Measurements from ENCODE around the gene SLC17A8. TPM values are rescaled to one million over a fixed set of nuclear protein-coding genes. Genes with fewer than 3 reads are reported as not detected.

The SLC17A8 gene
- total RNA-seq, 1 experiment from 2014 or later, result not detected

DNA sequence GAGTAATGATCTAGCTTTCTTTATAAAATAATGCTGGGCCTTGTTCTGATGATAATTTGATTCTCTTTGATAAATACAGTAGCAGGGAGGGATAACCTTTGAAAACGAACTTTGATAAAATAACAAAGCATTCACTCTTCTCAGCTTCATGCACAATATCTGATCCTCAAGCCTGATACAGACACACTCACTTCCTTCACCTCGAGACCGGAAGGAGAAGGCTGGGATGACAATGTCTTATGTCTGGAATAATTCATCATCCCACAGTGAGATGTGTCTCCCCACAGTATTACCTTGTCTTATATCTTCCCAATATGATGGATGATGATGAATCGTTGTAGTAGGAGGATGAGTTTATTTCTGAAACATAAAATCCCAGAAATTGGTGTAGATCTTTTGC, 101.3 kb downstream of the SLC17A8 start:
- Histone ChIP-seq H3K27me3 (ENCODE audit: insufficient read depth, low read length) (no peaks in the 10 kb centered on the region; the same call in 1 of the 2 replicates), H3K9ac (ENCODE audit: extremely low read depth, insufficient read length, low read length) (no peak overlapping the region), H2BK5ac (ENCODE audit: insufficient read length, low read length) (no peak overlapping the region), H4K20me1 (ENCODE audit: control insufficient read depth, insufficient read depth, insufficient read length) (no peaks in the 10 kb centered on the region), H2BK120ac (ENCODE audit: low read depth, low read length, poor library complexity, severe bottlenecking) (no peak overlapping the region), H3K27ac (ENCODE audit: insufficient read length, low read depth, low read length) (no peak overlapping the region), H4K8ac (replicated peaks; ENCODE audit: insufficient read length, low read depth, low read length) (no peak overlapping the region), H3K9me3 (ENCODE audit: control insufficient read depth, low read depth, low read length) (no peaks in the 10 kb centered on the region), H3K23me2 (ENCODE audit: insufficient read length, low read depth, low read length, poor library complexity, severe bottlenecking) (no peaks in the 10 kb centered on the region), H2BK20ac (ENCODE audit: low read depth, low read length, poor library complexity, severe bottlenecking) (no peak overlapping the region), H3K4me1 (ENCODE audit: insufficient read depth, low read length) (no peaks in the 10 kb centered on the region), H3K79me2 (ENCODE audit: insufficient read depth, low read length) (no peaks in the 10 kb centered on the region), H3K4me2 (ENCODE audit: insufficient read depth, insufficient read length, low read length) (no peak overlapping the region), H4K91ac (ENCODE audit: insufficient read length, low read depth, low read length) (no peak overlapping the region), H3K4ac (ENCODE audit: low read depth, low read length) (no peak overlapping the region), H2BK15ac (ENCODE audit: low read depth, low read length) (no peak overlapping the region), H2AK5ac (ENCODE audit: insufficient read length, low read length) (no peak overlapping the region), H3K23ac (ENCODE audit: insufficient read length, low read depth, low read length) (no peak overlapping the region), H2AFZ (ENCODE audit: low read length) (no peak overlapping the region), H3K79me1 (ENCODE audit: insufficient read depth, low read depth, low read length, poor library complexity, severe bottlenecking) (no peaks in the 10 kb centered on the region), H4K5ac (ENCODE audit: insufficient read length, low read depth, low read length) (no peak overlapping the region), H3K56ac (ENCODE audit: insufficient read length, low read depth, low read length) (no peak overlapping the region), H3T11ph (ENCODE audit: low read length) (no peak overlapping the region), H3K14ac (ENCODE audit: insufficient read depth, low read length) (no peak overlapping the region), H2BK12ac (ENCODE audit: insufficient read length, low read depth, low read length) (no peak overlapping the region), H3K18ac (ENCODE audit: insufficient read length, low read depth, low read length) (no peak overlapping the region)
- Mint-ChIP-seq H3K4me3 (no peak overlapping the region), H3K4me1 (peaks cover 10% of the 10 kb centered on the region in 2 experiments), H3K9me3 (no peaks in the 10 kb centered on the region), H3K27ac (no peak overlapping the region), H3K27me3 (ENCODE audit: low read depth) (no peaks in the 10 kb centered on the region), H3K36me3 (ENCODE audit: insufficient read depth in 1 of 3, low read depth in 3 of 3) (no peaks in the 10 kb centered on the region)
- TF ChIP-seq, protein P1, sequence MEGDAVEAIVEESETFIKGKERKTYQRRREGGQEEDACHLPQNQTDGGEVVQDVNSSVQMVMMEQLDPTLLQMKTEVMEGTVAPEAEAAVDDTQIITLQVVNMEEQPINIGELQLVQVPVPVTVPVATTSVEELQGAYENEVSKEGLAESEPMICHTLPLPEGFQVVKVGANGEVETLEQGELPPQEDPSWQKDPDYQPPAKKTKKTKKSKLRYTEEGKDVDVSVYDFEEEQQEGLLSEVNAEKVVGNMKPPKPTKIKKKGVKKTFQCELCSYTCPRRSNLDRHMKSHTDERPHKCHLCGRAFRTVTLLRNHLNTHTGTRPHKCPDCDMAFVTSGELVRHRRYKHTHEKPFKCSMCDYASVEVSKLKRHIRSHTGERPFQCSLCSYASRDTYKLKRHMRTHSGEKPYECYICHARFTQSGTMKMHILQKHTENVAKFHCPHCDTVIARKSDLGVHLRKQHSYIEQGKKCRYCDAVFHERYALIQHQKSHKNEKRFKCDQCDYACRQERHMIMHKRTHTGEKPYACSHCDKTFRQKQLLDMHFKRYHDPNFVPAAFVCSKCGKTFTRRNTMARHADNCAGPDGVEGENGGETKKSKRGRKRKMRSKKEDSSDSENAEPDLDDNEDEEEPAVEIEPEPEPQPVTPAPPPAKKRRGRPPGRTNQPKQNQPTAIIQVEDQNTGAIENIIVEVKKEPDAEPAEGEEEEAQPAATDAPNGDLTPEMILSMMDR (conservative IDR thresholded peaks at IDR 0.05), result no peak
- DNase-seq, result no peak
- no CpG with 5 or more reads among the region's 4 CpGs for WGBS (ENCODE audit: extremely low coverage, insufficient read length, low lambda C conversion rate)
